Stimulated activated CD8-positive, alpha-beta memory T cell treated with anti-CD3 and anti-CD28 coated beads, Interleukin-15, amount 100 ng/mL, for 4 hours (primary cell): ENCODE results near the gene TRIM43B.
"Not testable (repeated sequence)": the region's sequence is repeated elsewhere in the genome, so short reads cannot be mapped to it uniquely, and the experiment has no call there.

ENCODE experiments used
- DNase-seq, 2 donors: peaks; one replicate each; pipeline ENCODE4 v3.0.0-alpha.2; 2020; ENCODE audit warnings: low read depth in 2 of 2

The TRIM43B gene

DNA sequence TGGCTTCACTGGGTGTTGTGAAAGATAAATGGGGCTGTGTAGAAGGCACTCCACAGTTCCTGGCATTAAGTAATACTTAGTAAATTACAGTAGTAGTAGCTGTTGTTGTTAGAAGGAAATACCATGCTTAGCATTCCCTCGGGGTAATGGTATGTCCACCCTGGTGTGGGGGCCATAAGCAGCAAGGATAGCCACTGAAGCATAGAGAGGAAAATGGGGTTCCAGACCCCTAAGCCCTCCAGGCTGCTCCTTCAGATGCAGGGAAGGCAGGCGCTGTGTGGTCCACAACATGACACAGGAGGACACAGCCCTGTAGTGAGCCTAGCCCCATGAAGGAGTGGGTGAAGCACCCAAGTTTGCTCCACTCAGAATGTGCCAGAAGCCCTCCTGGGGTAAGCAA, 50.6 kb downstream of the TRIM43B start:
- DNase-seq: not testable (repeated sequence)

GRCh38 chr2:95433373-95433772, 51.2 kb downstream of the TRIM43B start:
- DNase-seq: not testable (repeated sequence)

GRCh38 chr2:95429748-95430467, 54.6 kb downstream of the TRIM43B start:
- DNase-seq: not testable (repeated sequence)

GRCh38 chr2:95427196-95427867, 57.2 kb downstream of the TRIM43B start:
- not testable (repeated sequence) for DNase-seq
